ENCODE measurements around the gene RTN4R. TPM values are rescaled to one million over a fixed set of nuclear protein-coding genes. Genes with fewer than 3 reads are reported as not detected.

Gene RTN4R
- 9.7 TPM for total RNA-seq

DNA sequence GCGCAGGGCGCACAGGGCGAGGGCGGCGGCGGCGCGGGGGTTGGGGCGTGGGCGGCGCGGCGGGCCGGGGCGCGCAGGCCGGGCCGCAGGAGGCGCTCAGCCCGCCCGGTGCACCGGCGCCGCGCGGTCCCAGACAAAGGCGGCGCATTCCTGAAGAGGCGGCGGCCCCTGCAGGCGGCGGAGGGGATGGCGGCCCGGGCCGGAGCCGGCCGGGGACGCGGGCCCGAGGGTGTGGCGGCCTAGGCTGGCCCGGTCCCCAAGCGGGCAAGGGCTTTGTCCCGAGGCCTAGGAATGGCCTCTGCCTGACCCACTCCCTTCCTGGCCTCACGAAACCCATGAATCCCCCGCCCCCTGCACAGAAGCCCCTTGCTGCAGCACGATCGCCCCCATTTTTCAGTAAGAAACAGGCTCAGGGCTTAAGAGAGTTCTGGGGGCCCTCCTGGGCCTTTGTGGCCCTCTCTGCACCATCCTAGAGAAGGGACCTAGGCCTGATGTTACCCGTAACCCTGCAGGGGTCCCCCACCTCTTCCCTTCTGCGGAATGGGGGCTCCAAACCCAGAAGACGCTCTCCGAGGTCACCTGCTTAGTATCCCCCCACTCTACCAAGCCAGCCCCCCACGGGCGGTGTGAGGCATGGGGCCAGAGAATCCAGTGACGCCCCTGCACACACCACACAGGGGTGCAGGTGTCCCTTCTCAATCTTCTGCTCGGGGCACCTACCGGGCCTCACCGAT is at the start of gene RTN4R:
Gene RTN4R (minus strand): TSS at position 40 of the 734 bp plus-strand sequence. CDS start 226 bp downstream, outside the sequence.

Other genes with a start within 250 kb of the RTN4R start
- 29.8 TPM for gene TANGO2, start 247.2 kb downstream of the RTN4R start, total RNA-seq
- 34.7 TPM for gene DGCR8, start 188.1 kb downstream of the RTN4R start, total RNA-seq
- gene RANBP1, start 152.2 kb downstream of the RTN4R start, total RNA-seq, result 153 TPM
- 53.2 TPM for gene TRMT2A, start 151.1 kb downstream of the RTN4R start, total RNA-seq
- 42.6 TPM for gene ZDHHC8, start 136.5 kb downstream of the RTN4R start, total RNA-seq
- gene CCDC188, start 117.3 kb downstream of the RTN4R start, total RNA-seq, result 1.4 TPM
- 41.8 TPM for gene DGCR6L, start 51.7 kb upstream of the RTN4R start, total RNA-seq
- 37.7 TPM for gene ZNF74, start 125.8 kb upstream of the RTN4R start, total RNA-seq
- 16.8 TPM for gene SCARF2, start 169.5 kb upstream of the RTN4R start, total RNA-seq
- 62.0 TPM for gene KLHL22, start 227.5 kb upstream of the RTN4R start, total RNA-seq
- gene MED15, start 239.3 kb upstream of the RTN4R start, total RNA-seq, result 41.7 TPM

Measured in camera-type eye (tissue), 1 donor.